Gastrocnemius medialis (tissue), 4 donors: Measurements from ENCODE around the gene CACNG3.

Experiments used
- CTCF ChIP-seq, 5 experiments: fragments of 450-650 bp in 3 of 5; fragments of 200-600 bp in 2 of 5; sonication (generic) in 2 of 5; IDR thresholded peaks in 4 of 5; conservative IDR thresholded peaks in 1 of 5; 1 replicate in 4 of 5; 2 replicates in 1 of 5; pipeline ENCODE4 v1.5.1; 2016 to 2019; ENCODE audit warnings: antibody characterized with exemption in 5 of 5, mild to moderate bottlenecking in 3 of 5, moderate library complexity in 3 of 5
- POLR2A ChIP-seq, 2 donors: fragments of 450-650 bp; IDR thresholded peaks; one replicate each; pipeline ENCODE4 v1.6.1; 2017; ENCODE audit warnings: antibody characterized with exemption in 2 of 2, mild to moderate bottlenecking in 2 of 2, moderate library complexity in 2 of 2

DNA sequence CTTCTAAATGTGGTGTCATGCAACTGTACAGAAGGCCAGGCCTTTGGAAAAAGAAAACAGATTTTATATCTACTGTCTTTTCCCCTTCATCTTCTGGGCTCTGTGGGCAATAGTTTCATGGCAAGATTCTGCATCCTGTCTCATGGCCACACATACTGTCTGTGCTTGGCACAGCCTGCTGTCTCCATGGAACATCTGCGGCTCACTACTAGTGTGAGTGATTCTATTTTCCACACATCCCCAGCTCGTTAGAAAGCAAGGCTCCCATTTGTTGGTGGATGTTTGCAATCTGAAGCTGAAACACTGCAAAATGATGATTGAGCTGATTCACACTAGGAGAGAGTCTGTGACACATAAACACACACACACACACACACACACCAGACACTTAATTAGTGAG lies 32.4 kb downstream of the CACNG3 start:
- TF ChIP-seq POLR2A (IDR thresholded peaks at IDR 0.05) = no peak
- TF ChIP-seq CTCF (IDR thresholded peaks at IDR 0.05 in 4 of 5, conservative IDR thresholded peaks at IDR 0.05 in 1 of 5) = no peak
